HepG2 (cell line): ENCODE results near the gene HSPB6. TPM values are rescaled to one million over a fixed set of nuclear protein-coding genes. Genes with fewer than 3 reads are reported as not detected.
A peak's percentile ranks its signal among the peaks of the same experiment; 100 is the strongest.

ENCODE experiments used
- CAMTA2 ChIP-seq: sonication (generic); formaldehyde crosslinking; IDR thresholded peaks from 2 replicates; pipeline ENCODE4 v1.4.0; 2020; ENCODE audit warnings: mild to moderate bottlenecking, missing genetic modification reagents, borderline replicate concordance
- CBX2 ChIP-seq, 2 experiments: fragments of 200-600 bp in 1 of 2; sonication (generic); formaldehyde crosslinking in 1 of 2; IDR thresholded peaks; 2 replicates each; pipeline versions ENCODE4 v1.7.0 to v1.8.1; 2018 to 2022; ENCODE audit warnings: low read depth in 2 of 2, low read length in 1 of 2, mild to moderate bottlenecking in 1 of 2, missing genetic modification reagents in 1 of 2
- CCAR2 ChIP-seq: fragments of 200-400 bp; formaldehyde crosslinking; optimal IDR thresholded peaks from 2 replicates; pipeline ENCODE3; 2018; ENCODE audit warnings: low read depth, mild to moderate bottlenecking, low read length, moderate library complexity
- ESRRA ChIP-seq: sonication (generic); formaldehyde crosslinking; IDR thresholded peaks from 2 replicates; pipeline ENCODE4 v1.5.1; 2020; ENCODE audit warnings: mild to moderate bottlenecking, low read depth, missing genetic modification reagents
- GABPB1 ChIP-seq: IDR thresholded peaks from 2 replicates; pipeline ENCODE4 v1.6.1; 2016; ENCODE audit warnings: mild to moderate bottlenecking, missing genetic modification reagents, moderate library complexity, missing compliant biosample characterization
- HDAC1 ChIP-seq: sonication (generic); formaldehyde crosslinking; IDR thresholded peaks from 2 replicates; pipeline ENCODE4 v1.5.1; 2020; ENCODE audit warnings: mild to moderate bottlenecking, missing genetic modification reagents
- HNRNPLL ChIP-seq: fragments of 200-400 bp; formaldehyde crosslinking; IDR thresholded peaks from 2 replicates; pipeline ENCODE4 v1.6.1; 2017; ENCODE audit warnings: mild to moderate bottlenecking, low read depth, low read length; ENCODE audit not compliant: poor library complexity, severe bottlenecking
- HOXA5 ChIP-seq: sonication (generic); formaldehyde crosslinking; IDR thresholded peaks from 2 replicates; pipeline ENCODE4 v1.4.0; 2020; ENCODE audit warnings: missing genetic modification reagents
- KLF11 ChIP-seq: IDR thresholded peaks from 2 replicates; pipeline ENCODE4 v1.6.1; 2016; ENCODE audit warnings: missing compliant biosample characterization
- MIER2 ChIP-seq: IDR thresholded peaks from 2 replicates; pipeline ENCODE4 v1.6.1; 2016; ENCODE audit warnings: missing biosample characterization, missing genetic modification reagents
- MZF1 ChIP-seq: sonication (generic); formaldehyde crosslinking; IDR thresholded peaks from 2 replicates; pipeline ENCODE4 v1.8.1; 2023; ENCODE audit warnings: mild to moderate bottlenecking, missing genetic modification reagents, borderline replicate concordance
- PHF20 ChIP-seq: sonication (generic); formaldehyde crosslinking; IDR thresholded peaks from 2 replicates; pipeline ENCODE4 v1.5.0; 2020; ENCODE audit warnings: mild to moderate bottlenecking, missing genetic modification reagents
- POLR2G ChIP-seq: fragments of 200-400 bp; formaldehyde crosslinking; IDR thresholded peaks from 2 replicates; pipeline ENCODE4 v1.6.1; 2018; ENCODE audit warnings: mild to moderate bottlenecking, low read depth, low read length, moderate library complexity
- RORA ChIP-seq: sonication (generic); formaldehyde crosslinking; IDR thresholded peaks from 2 replicates; pipeline ENCODE4 v1.5.0; 2020; ENCODE audit warnings: mild to moderate bottlenecking, missing genetic modification reagents, moderate library complexity
- RXRA ChIP-seq: sonication (generic); formaldehyde crosslinking; IDR thresholded peaks from 2 replicates; pipeline ENCODE4 v1.5.1; 2020; ENCODE audit warnings: missing genetic modification reagents
- SNAI1 ChIP-seq: sonication (generic); formaldehyde crosslinking; IDR thresholded peaks from 2 replicates; pipeline ENCODE4 v1.5.0; 2020; ENCODE audit warnings: mild to moderate bottlenecking, missing genetic modification reagents, borderline replicate concordance
- TBP ChIP-seq: sonication (generic); formaldehyde crosslinking; IDR thresholded peaks from 2 replicates; pipeline ENCODE4 v1.5.0; 2020; ENCODE audit warnings: missing genetic modification reagents
- TEAD2 ChIP-seq: sonication (generic); formaldehyde crosslinking; IDR thresholded peaks from 2 replicates; pipeline ENCODE4 v1.9.0; 2021; ENCODE audit warnings: missing genetic modification reagents
- TIGD3 ChIP-seq: sonication (generic); formaldehyde crosslinking; IDR thresholded peaks from 2 replicates; pipeline ENCODE4 v1.5.1; 2020; ENCODE audit warnings: mild to moderate bottlenecking, missing genetic modification reagents, borderline replicate concordance
- TRIM24 ChIP-seq: sonication (generic); formaldehyde crosslinking; IDR thresholded peaks from 2 replicates; pipeline ENCODE4 v1.8.0; 2022; ENCODE audit warnings: mild to moderate bottlenecking, missing genetic modification reagents
- ZBTB33 ChIP-seq: sonication (generic); formaldehyde crosslinking; IDR thresholded peaks from 2 replicates; pipeline ENCODE4 v1.4.0; 2020; ENCODE audit warnings: missing genetic modification reagents
- ZNF138 ChIP-seq: sonication (generic); formaldehyde crosslinking; IDR thresholded peaks from 2 replicates; pipeline ENCODE4 v1.5.0; 2020; ENCODE audit warnings: mild to moderate bottlenecking, low read depth, missing genetic modification reagents
- ZNF329 ChIP-seq: sonication (generic); formaldehyde crosslinking; IDR thresholded peaks from 2 replicates; pipeline ENCODE4 v1.9.0; 2021; ENCODE audit warnings: low read depth, mild to moderate bottlenecking, missing genetic modification reagents
- ZNF629 ChIP-seq: sonication (generic); formaldehyde crosslinking; conservative IDR thresholded peaks from 2 replicates; pipeline ENCODE4 v1.5.0; 2020; ENCODE audit warnings: missing genetic modification reagents
- ZNF777 ChIP-seq: sonication (generic); formaldehyde crosslinking; IDR thresholded peaks from 2 replicates; pipeline ENCODE4 v1.4.0; 2020; ENCODE audit warnings: missing genetic modification reagents
- ZNF790 ChIP-seq: sonication (generic); formaldehyde crosslinking; IDR thresholded peaks from 2 replicates; pipeline ENCODE4 v1.8.0; 2022; ENCODE audit warnings: missing genetic modification reagents, mild to moderate bottlenecking, borderline replicate concordance
- ZNF83 ChIP-seq: sonication (generic); formaldehyde crosslinking; IDR thresholded peaks from 2 replicates; pipeline ENCODE4 v1.4.0; 2020; ENCODE audit warnings: missing genetic modification reagents, mild to moderate bottlenecking, borderline replicate concordance
- polyA plus RNA-seq, 8 experiments: library from polyadenylated mRNA; depleted of rRNA in 3 of 8; stranded (reverse) in 7 of 8; unstranded in 1 of 8; fragments of >200 nt; fragmentation: Illumina TruSeq in 4 of 8; extraction: Trizol in 4 of 8; gene quantifications; 2 replicates each; pipeline versions ENCODE4 v1.2.1 to v1.2.3, GENCODE V29; 2011 to 2016; ENCODE audit warnings: low read depth in 4 of 8, missing spikeins in 1 of 8, mixed read lengths in 1 of 8; ENCODE audit not compliant: insufficient read depth in 1 of 8
- total RNA-seq, 5 experiments: library from RNA; depleted of rRNA; stranded (reverse); fragments of >200 nt; fragmentation: Illumina TruSeq; extraction: Trizol; gene quantifications; 2 replicates each; pipeline ENCODE4 v1.2.3, GENCODE V29; 2016; ENCODE audit warnings: low read depth in 1 of 5

HSPB6 gene
- total and polyA plus RNA-seq, 2 of the 13 experiments (the other 11 are each of a cell fraction or from before 2014, with no cell fraction given) = 0.18 TPM; not detected in 1

GRCh38 chr19:35744430-35745327, 12.2 kb downstream of the HSPB6 start (continued):
- TF ChIP-seq ZBTB33 (CRISPR knock-in tag) (no peak), RORA (CRISPR knock-in tag) (no peak), MZF1 (CRISPR knock-in tag) (no peak), TIGD3 (CRISPR knock-in tag) (no peak), CBX2 (IDR thresholded peaks at IDR 0.05; ENCODE audit: low read depth, low read length) (no peak), CBX2 (CRISPR knock-in tag; IDR thresholded peaks at IDR 0.05; ENCODE audit: low read depth) (no peak), HNRNPLL (peak; percentile 53), ZNF83 (CRISPR knock-in tag) (no peak), SNAI1 (CRISPR knock-in tag) (no peak), TRIM24 (CRISPR knock-in tag) (no peak), HDAC1 (CRISPR knock-in tag) (peak; percentile 48), GABPB1 (CRISPR knock-in tag) (peak; percentile 86; the same call in 1 of the 2 replicates), CCAR2 (no peak), ZNF138 (CRISPR knock-in tag) (no peak), RXRA (CRISPR knock-in tag) (no peak), CAMTA2 (CRISPR knock-in tag) (no peak; the same call in 1 of the 2 replicates), ZNF777 (CRISPR knock-in tag) (no peak), TEAD2 (no peak), POLR2G (no peak), HOXA5 (no peak), ZNF329 (CRISPR knock-in tag) (no peak), KLF11 (CRISPR knock-in tag) (no peak), MIER2 (CRISPR knock-in tag) (no peak), ZNF629 (no peak), TBP (no peak; the same call in 1 of the 2 replicates), PHF20 (no peak; the same call in none of the 2 replicates), ESRRA (no peak), ZNF790 (CRISPR knock-in tag) (no peak)
